H1 (cell line): ENCODE data around the gene SLC6A7.

ENCODE experiments used
- BRCA1 ChIP-seq: IDR thresholded peaks from 2 replicates; pipeline ENCODE4 v1.6.1; 2012; ENCODE audit warnings: low read depth, low read length, improper control_type of control experiment
- CHD1 ChIP-seq: IDR thresholded peaks from 2 replicates; pipeline ENCODE4 v1.6.1; 2012; ENCODE audit warnings: low read depth, low read length, improper control_type of control experiment
- CTCF ChIP-seq, 3 experiments: IDR thresholded peaks; 1 replicate in 2 of 3; 2 replicates in 1 of 3; pipeline versions ENCODE4 v1.5.1 to v1.6.1; 2011; ENCODE audit warnings: low read length in 3 of 3, mild to moderate bottlenecking in 3 of 3, inconsistent platforms in 2 of 3, low read depth in 1 of 3, moderate library complexity in 1 of 3; ENCODE audit not compliant: insufficient read depth in 1 of 3; ENCODE audit errors: control extremely low read depth in 1 of 3
- EP300 ChIP-seq, 2 experiments: IDR thresholded peaks; 1 replicate in 1 of 2; 2 replicates in 1 of 2; pipeline ENCODE4 v1.6.1; 2011 to 2012; ENCODE audit warnings: low read depth in 2 of 2, low read length in 2 of 2, mild to moderate bottlenecking in 2 of 2, borderline replicate concordance in 1 of 2, inconsistent platforms in 1 of 2, moderate library complexity in 1 of 2
- EZH2 ChIP-seq: fragments of 200-600 bp; sonication (generic); IDR thresholded peaks from 2 replicates; pipeline ENCODE4 v1.7.1; 2012; ENCODE audit warnings: low read depth, mild to moderate bottlenecking, moderate library complexity, low read length, inconsistent platforms; ENCODE audit not compliant: severe bottlenecking
- FOSL1 ChIP-seq: IDR thresholded peaks from 2 replicates; pipeline ENCODE4 v1.6.1; 2011; ENCODE audit warnings: mild to moderate bottlenecking, low read depth, low read length, moderate library complexity; ENCODE audit not compliant: insufficient read depth
- POLR2A ChIP-seq, 2 experiments: IDR thresholded peaks; 1 replicate in 1 of 2; 2 replicates in 1 of 2; pipeline ENCODE4 v1.6.1; 2011; ENCODE audit warnings: low read depth in 2 of 2, low read length in 2 of 2, mild to moderate bottlenecking in 2 of 2; ENCODE audit errors: control extremely low read depth in 1 of 2
- SIRT6 ChIP-seq: IDR thresholded peaks from one replicate; pipeline ENCODE4 v1.7.1; 2012; ENCODE audit warnings: low read length, inconsistent platforms

DNA sequence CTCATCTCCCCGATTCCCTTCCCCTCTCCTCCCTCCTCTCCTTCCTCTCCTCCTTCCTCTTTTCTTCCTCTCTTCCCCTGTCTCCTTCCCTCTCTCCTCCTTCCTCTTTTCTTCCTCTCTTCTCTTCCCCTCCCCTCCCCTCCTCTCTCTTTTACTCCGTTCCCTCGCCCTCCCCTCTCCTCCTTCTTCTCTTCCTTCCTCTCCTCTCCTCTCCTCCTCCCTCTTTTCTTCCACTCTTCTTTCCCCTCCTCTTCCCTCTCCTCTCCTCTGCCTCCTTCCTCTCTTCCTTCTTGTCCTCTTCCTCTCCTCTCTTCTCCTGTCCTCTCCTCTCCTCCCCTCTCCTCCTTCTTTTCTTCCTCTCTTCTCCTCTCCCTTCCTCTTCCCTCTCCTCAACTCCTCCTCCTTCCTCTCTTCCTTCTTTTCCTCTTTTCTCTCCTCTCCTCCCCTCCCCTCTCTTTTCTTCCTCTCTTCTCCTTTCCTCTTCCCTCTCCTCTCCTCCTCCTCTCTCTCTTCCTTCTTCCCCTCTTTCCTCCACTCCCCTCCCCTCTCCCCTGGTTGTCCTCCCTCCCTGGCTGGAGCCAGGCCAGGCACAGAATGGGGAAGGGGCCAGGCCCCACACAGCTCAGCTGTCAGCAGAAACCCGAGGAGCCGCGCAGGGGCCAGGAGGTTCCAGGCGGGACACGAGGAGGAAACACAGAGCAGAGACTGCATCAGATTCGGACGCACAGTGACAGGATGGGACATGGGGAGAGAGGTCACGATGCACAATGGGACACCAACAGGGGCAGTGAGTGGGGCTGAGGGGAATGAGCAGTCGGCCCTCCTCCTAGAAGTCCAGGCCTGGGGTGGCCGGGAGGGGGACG lies 51.7 kb downstream of the SLC6A7 start:
- TF ChIP-seq EP300 (IDR thresholded peaks at IDR 0.05; ENCODE audit: borderline replicate concordance in 1 of 2, low read depth in 2 of 2, low read length in 2 of 2) (no peak), BRCA1 (no peak), CTCF (IDR thresholded peaks at IDR 0.05; ENCODE audit: control extremely low read depth in 1 of 3, insufficient read depth in 1 of 3, low read depth in 1 of 3, low read length in 3 of 3) (no peak), POLR2A (IDR thresholded peaks at IDR 0.05; ENCODE audit: control extremely low read depth in 1 of 2, low read depth in 2 of 2, low read length in 2 of 2) (no peak), CHD1 (no peak), EZH2 (no peak), SIRT6 (no peak), FOSL1 (no peak)
